Measurements from ENCODE around the gene SIRPB1.

The SIRPB1 gene

GRCh38 chr20:1630186-1630585 lies 10.4 kb upstream of the SIRPB1 start:
- no peak for TF ChIP-seq CTCF (IDR thresholded peaks at IDR 0.05; ENCODE audit: insufficient read depth, low read depth, low read length, missing control alignments)
- DNase-seq (ENCODE audit: low read depth), result no peak
- H3K4me3 ChIP-seq (ENCODE audit: low read length), result no peak overlapping the region

- no peak for TF ChIP-seq CTCF (IDR thresholded peaks at IDR 0.05; ENCODE audit: insufficient read depth, low read depth, low read length, missing control alignments)
- no peak overlapping the region for H3K4me3 ChIP-seq (ENCODE audit: low read length)
- DNase-seq (ENCODE audit: low read depth), result no peak
Measured at GRCh38 chr20:1629321-1629720, 9.5 kb upstream of the SIRPB1 start.

GRCh38 chr20:1628621-1629020 lies 8.8 kb upstream of the SIRPB1 start:
- no peak for TF ChIP-seq CTCF (IDR thresholded peaks at IDR 0.05; ENCODE audit: insufficient read depth, low read depth, low read length, missing control alignments)
- no peak for DNase-seq (ENCODE audit: low read depth)
- no peak overlapping the region for H3K4me3 ChIP-seq (ENCODE audit: low read length)

GRCh38 chr20:1627200-1627550 lies 7.4 kb upstream of the SIRPB1 start:
- H3K4me3 ChIP-seq (ENCODE audit: low read length), result no peak overlapping the region
- DNase-seq (ENCODE audit: low read depth), result no peak
- no peak for TF ChIP-seq CTCF (IDR thresholded peaks at IDR 0.05; ENCODE audit: insufficient read depth, low read depth, low read length, missing control alignments)

GRCh38 chr20:1626528-1627199 lies 6.9 kb upstream of the SIRPB1 start:
- DNase-seq (ENCODE audit: low read depth), result no peak
- no peak for TF ChIP-seq CTCF (IDR thresholded peaks at IDR 0.05; ENCODE audit: insufficient read depth, low read depth, low read length, missing control alignments)
- no peak overlapping the region for H3K4me3 ChIP-seq (ENCODE audit: low read length)

- no peak for DNase-seq (ENCODE audit: low read depth)
- TF ChIP-seq CTCF (IDR thresholded peaks at IDR 0.05; ENCODE audit: insufficient read depth, low read depth, low read length, missing control alignments), result no peak
- H3K4me3 ChIP-seq (ENCODE audit: low read length), result no peak overlapping the region
Measured at GRCh38 chr20:1625083-1625690, 5.4 kb upstream of the SIRPB1 start.
